Panc1 (cell line): ENCODE measurements around the gene GKAP1. TPM values are rescaled to one million over a fixed set of nuclear protein-coding genes. Genes with fewer than 3 reads are reported as not detected.

Source experiments
- ATAC-seq: fragments of 200-7000 bp; cut with Tn5 transposase; 2 replicates; pipeline ENCODE4 v1.9.1; 2020; ENCODE audit warnings: mild to moderate bottlenecking, moderate library complexity
- BruUV-seq: library from RNA; stranded (reverse); fragments of 400-500 nt; replicated peaks from 2 replicates; lab custom pipeline; 2021; lab: Mats Ljungman, UMichigan
- CTCF ChIA-PET: fragments of 300-600 bp; sonication (Branson Sonifier 250); formaldehyde crosslinking; loops from one replicate; lab custom pipeline; 2022; ENCODE audit warnings: antibody characterized with exemption; lab: Charles Lee
- POLR2A ChIA-PET: fragments of 300-600 bp; sonication (Branson Sonifier 250); formaldehyde crosslinking; loops from one replicate; lab custom pipeline; 2022; ENCODE audit warnings: antibody characterized with exemption; lab: Charles Lee
- DNase-seq: peaks from one replicate; pipeline ENCODE4 v3.0.0-alpha.2; 2010; ENCODE audit warnings: low read depth, low spot score
- H3K27ac ChIP-seq: 2 replicates; pipeline ENCODE4 v1.5.1; 2011; ENCODE audit warnings: mild to moderate bottlenecking, low read length, inconsistent platforms
- H3K27me3 ChIP-seq: fragments of 200-500 bp; sonication (Bioruptor generic); 2 replicates; pipeline ENCODE4 v1.6.0; 2014; ENCODE audit warnings: low read length, inconsistent platforms; ENCODE audit not compliant: control insufficient read depth, insufficient read depth
- H3K36me3 ChIP-seq: fragments of 200-500 bp; sonication (Bioruptor generic); 2 replicates; pipeline ENCODE4 v1.5.1; 2014; ENCODE audit warnings: inconsistent platforms, mild to moderate bottlenecking, low read length, moderate library complexity; ENCODE audit not compliant: control insufficient read depth, insufficient read depth
- H3K4me1 ChIP-seq: 2 replicates; pipeline ENCODE4 v1.5.1; 2011; ENCODE audit warnings: inconsistent platforms, mild to moderate bottlenecking, low read length, moderate library complexity; ENCODE audit not compliant: control insufficient read depth, insufficient read depth
- H3K4me3 ChIP-seq, 2 experiments: 2 replicates each; pipeline ENCODE4 v1.5.1; 2011 to 2012; ENCODE audit warnings: low read depth in 2 of 2, low read length in 2 of 2, mild to moderate bottlenecking in 2 of 2, inconsistent platforms in 1 of 2, moderate library complexity in 1 of 2
- H3K9me3 ChIP-seq: fragments of 200-500 bp; sonication (Bioruptor generic); 2 replicates; pipeline ENCODE4 v1.5.1; 2014; ENCODE audit warnings: low read depth, mild to moderate bottlenecking, inconsistent platforms, low read length, moderate library complexity; ENCODE audit not compliant: control insufficient read depth, insufficient read depth
- CTCF ChIP-seq: fragments of 450-650 bp; IDR thresholded peaks from 2 replicates; pipeline ENCODE4 v1.5.1; 2017; ENCODE audit warnings: mild to moderate bottlenecking
- POLR2AphosphoS5 ChIP-seq: IDR thresholded peaks from 2 replicates; pipeline ENCODE4 v1.6.1; 2012; ENCODE audit warnings: mild to moderate bottlenecking, low read depth, low read length, moderate library complexity
- REST ChIP-seq, 2 experiments: IDR thresholded peaks; 2 replicates each; pipeline ENCODE4 v1.6.1; 2011 to 2012; ENCODE audit warnings: low read depth in 2 of 2, control low read depth in 1 of 2, low read length in 1 of 2, mild to moderate bottlenecking in 1 of 2, moderate library complexity in 1 of 2; ENCODE audit not compliant: insufficient read depth in 1 of 2
- SIN3A ChIP-seq: IDR thresholded peaks from 2 replicates; pipeline ENCODE4 v1.6.1; 2012; ENCODE audit warnings: low read depth, mild to moderate bottlenecking, low read length, moderate library complexity, borderline replicate concordance; ENCODE audit not compliant: insufficient read depth
- TCF7L2 ChIP-seq: IDR thresholded peaks from 2 replicates; pipeline ENCODE4 v1.6.1; 2011; ENCODE audit warnings: mild to moderate bottlenecking, low read depth, low read length, inconsistent platforms
- in situ Hi-C: cut with HindIII; loops from 2 replicates; pipeline ENCODE4 v1.10.0; 2016; ENCODE audit warnings: low sequenced_read_pairs, low pct_unique_long_range_greater_than_20kb
- intact Hi-C: fragments of 100-400 bp; cut with micrococcal nuclease; formaldehyde crosslinking; loops from one replicate; pipeline ENCODE4 v1.10.0; 2022; ENCODE audit not compliant: unreplicated experiment
- total RNA-seq: library from RNA; stranded (reverse); gene quantifications from one replicate; pipeline ENCODE4 v1.2.1, GENCODE V29; 2021; ENCODE audit not compliant: unreplicated experiment

The GKAP1 gene
- total RNA-seq, 1 experiment from 2014 or later: 5.2 TPM

GRCh38 chr9:83749706-83750105 is 67.9 kb downstream of the GKAP1 start:
- POLR2A ChIA-PET: no interaction called here
- Histone ChIP-seq H3K4me3 (no peak overlapping the region), H3K9me3 (no peaks in the 10 kb centered on the region), H3K27me3 (no peaks in the 10 kb centered on the region), H3K4me1 (no peaks in the 10 kb centered on the region), H3K27ac (no peak overlapping the region), H3K36me3 (no peaks in the 10 kb centered on the region)
- TF ChIP-seq REST (IDR thresholded peaks at IDR 0.05; ENCODE audit: insufficient read depth in 1 of 2, low read depth in 2 of 2, low read length in 1 of 2) (no peak), POLR2AphosphoS5 (no peak), SIN3A (no peak), TCF7L2 (no peak), CTCF (no peak)
- in situ Hi-C loops: no loop called here
- ATAC-seq: no peak
- BruUV-seq: no TSS peak
- CTCF ChIA-PET: no interaction called here
- DNase-seq: no peak
- intact Hi-C loops: no loop called here

DNA sequence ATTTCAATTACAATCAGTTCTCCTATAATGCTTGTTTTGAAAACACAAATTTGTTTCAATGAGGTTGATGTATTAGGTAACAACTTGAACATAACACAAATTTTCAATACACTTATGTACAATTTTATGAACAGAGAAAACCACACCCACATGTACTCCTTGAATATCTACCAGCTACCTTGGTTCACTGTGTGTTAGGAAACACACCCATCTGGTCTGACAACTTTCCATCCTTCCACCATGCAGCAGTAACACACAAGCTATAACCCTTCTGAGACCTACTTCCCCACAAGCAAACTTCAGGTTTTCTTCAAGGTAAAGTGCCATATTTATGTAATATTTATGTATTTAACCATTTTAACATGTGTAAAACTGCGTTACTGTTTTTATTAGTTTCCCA is 73.4 kb downstream of the GKAP1 start:
- Histone ChIP-seq H3K27me3 (no peaks in the 10 kb centered on the region), H3K27ac (no peak overlapping the region), H3K9me3 (no peaks in the 10 kb centered on the region), H3K4me3 (no peak overlapping the region), H3K4me1 (no peaks in the 10 kb centered on the region), H3K36me3 (no peaks in the 10 kb centered on the region)
- no peak for DNase-seq
- intact Hi-C loops: no loop called here
- POLR2A ChIA-PET: no interaction called here
- no TSS peak for BruUV-seq
- CTCF ChIA-PET: no interaction called here
- in situ Hi-C loops: no loop called here
- no peak for TF ChIP-seq CTCF
- no peak for TF ChIP-seq REST (IDR thresholded peaks at IDR 0.05; ENCODE audit: insufficient read depth in 1 of 2, low read depth in 2 of 2, low read length in 1 of 2)
- TF ChIP-seq SIN3A: no peak
- TF ChIP-seq POLR2AphosphoS5: no peak
- no peak for ATAC-seq
